Smooth muscle cell (in vitro differentiated cells): ENCODE measurements around the gene SPART. TPM values are rescaled to one million over a fixed set of nuclear protein-coding genes. Genes with fewer than 3 reads are reported as not detected.

Source experiments
- DNase-seq: peaks from one replicate; lab custom pipeline; 2025; ENCODE audit not compliant: unreplicated experiment; lab: John Stamatoyannopoulos, UW
- H2AFZ ChIP-seq: fragments of 200-600 bp; sonication (generic); 2 replicates; pipeline ENCODE4 v1.6.0; 2016; ENCODE audit warnings: antibody characterized with exemption, low read depth, mild to moderate bottlenecking
- H3F3A ChIP-seq: fragments of 200-600 bp; sonication (generic); 2 replicates; pipeline ENCODE4 v1.6.0; 2017; ENCODE audit warnings: antibody characterized with exemption, low read depth
- H3K27ac ChIP-seq: fragments of 200-600 bp; sonication (generic); 2 replicates; pipeline ENCODE4 v1.5.1; 2016; ENCODE audit warnings: low read depth, mild to moderate bottlenecking
- H3K27me3 ChIP-seq: fragments of 200-600 bp; sonication (generic); 2 replicates; pipeline ENCODE4 v1.6.1; 2016; ENCODE audit warnings: low read depth, mild to moderate bottlenecking
- H3K36me3 ChIP-seq: fragments of 200-600 bp; sonication (generic); 2 replicates; pipeline ENCODE4 v1.5.1; 2016; ENCODE audit warnings: low read depth
- H3K4me1 ChIP-seq: fragments of 200-600 bp; sonication (generic); 2 replicates; pipeline ENCODE4 v1.5.1; 2016; ENCODE audit warnings: low read depth
- H3K4me2 ChIP-seq: fragments of 200-600 bp; sonication (generic); 2 replicates; pipeline ENCODE4 v1.6.0; 2016; ENCODE audit warnings: mild to moderate bottlenecking
- H3K4me3 ChIP-seq: fragments of 200-600 bp; sonication (generic); 2 replicates; pipeline ENCODE4 v1.5.1; 2016; ENCODE audit warnings: mild to moderate bottlenecking
- H3K79me2 ChIP-seq: fragments of 200-600 bp; sonication (generic); 2 replicates; pipeline ENCODE4 v1.6.0; 2016; ENCODE audit warnings: low read depth, mild to moderate bottlenecking
- H3K9ac ChIP-seq: fragments of 200-600 bp; sonication (generic); 2 replicates; pipeline ENCODE4 v1.6.0; 2016; ENCODE audit warnings: low read depth
- H3K9me3 ChIP-seq: fragments of 200-600 bp; sonication (generic); replicated peaks from 2 replicates; pipeline ENCODE4 v1.5.1; 2016; ENCODE audit warnings: low read depth
- H4K20me1 ChIP-seq: fragments of 200-600 bp; sonication (generic); 2 replicates; pipeline ENCODE4 v1.6.0; 2016; ENCODE audit warnings: low read depth
- WGBS: methylation state at CpG from one replicate; pipeline ENCODE4 v1.1.7; 2016; ENCODE audit warnings: low lambda C conversion rate; 5-methylcytosine and 5-hydroxymethylcytosine counted together
- polyA plus RNA-seq: library from polyadenylated mRNA; unstranded; fragments of >200 nt; fragmentation: Nextera tagmentation; extraction: Ambion mirVana; gene quantifications from 2 replicates; pipeline ENCODE4 v1.2.1, GENCODE V29; 2016
- total RNA-seq: library from RNA; depleted of rRNA; stranded (reverse); fragments of >200 nt; gene quantifications from 2 replicates; pipeline ENCODE4 v1.2.3, GENCODE V29; 2014
- TF ChIP-seq, protein P1 (sequence below): fragments of 200-600 bp; sonication (generic); IDR thresholded peaks from 2 replicates; pipeline ENCODE4 v1.5.1; 2017; ENCODE audit warnings: borderline replicate concordance, mild to moderate bottlenecking, antibody characterized with exemption; ENCODE audit not compliant: insufficient read depth, poor library complexity, severe bottlenecking

The SPART gene
- total and polyA plus RNA-seq, 2 experiments from 2014 or later: 44.0 to 45.1 TPM

DNA sequence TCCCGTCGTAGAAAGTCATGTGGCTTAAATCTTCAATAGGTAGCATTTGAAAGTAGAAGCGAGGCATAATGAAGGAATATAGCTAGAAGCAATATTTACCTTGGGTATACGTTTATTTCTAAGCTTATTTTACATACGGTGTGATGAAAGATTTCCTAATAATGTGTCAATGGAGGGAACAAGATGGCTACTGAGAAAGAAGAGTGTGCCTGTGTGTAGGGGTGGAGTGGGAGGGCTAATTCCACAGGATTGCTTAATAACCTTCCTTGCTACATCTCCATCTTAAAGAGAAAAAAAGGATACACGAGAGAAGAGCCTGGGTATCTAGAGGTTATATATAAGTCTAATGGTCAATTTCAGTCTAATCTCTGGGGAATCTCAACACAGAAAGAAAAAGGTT is 2.0 kb downstream of the SPART start:
- H3K36me3 ChIP-seq: no peaks in the 10 kb centered on the region
- no peak for DNase-seq

DNA sequence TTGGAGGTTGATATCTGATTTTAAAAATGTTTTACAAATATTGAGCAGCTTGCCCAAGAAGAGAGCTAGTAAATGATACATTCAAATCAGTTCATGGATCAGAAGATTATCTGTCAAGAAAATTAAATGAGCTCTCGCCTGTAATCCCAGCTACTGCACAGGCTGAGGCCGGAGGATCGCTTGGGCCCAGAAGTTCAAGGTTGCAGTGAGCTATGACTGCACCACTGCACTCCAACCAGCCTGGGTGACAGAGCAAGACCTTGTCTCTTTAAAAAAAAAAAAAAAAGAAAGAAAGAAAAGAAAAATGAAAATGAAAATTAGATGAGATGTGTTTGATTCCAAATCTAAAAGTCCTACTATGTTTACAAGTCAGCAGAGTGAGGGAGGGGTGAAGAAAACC is 2.4 kb downstream of the SPART start:
- H3K4me1 ChIP-seq: peaks cover 14% of the 10 kb centered on the region
- peaks cover 66% of the 10 kb centered on the region for H3K79me2 ChIP-seq
- H3K9ac ChIP-seq: no peak overlapping the region
- no peaks in the 10 kb centered on the region for H3K9me3 ChIP-seq
- no peaks in the 10 kb centered on the region for H3K27me3 ChIP-seq
- H4K20me1 ChIP-seq: peaks cover 48% of the 10 kb centered on the region
- TF ChIP-seq, protein P1, sequence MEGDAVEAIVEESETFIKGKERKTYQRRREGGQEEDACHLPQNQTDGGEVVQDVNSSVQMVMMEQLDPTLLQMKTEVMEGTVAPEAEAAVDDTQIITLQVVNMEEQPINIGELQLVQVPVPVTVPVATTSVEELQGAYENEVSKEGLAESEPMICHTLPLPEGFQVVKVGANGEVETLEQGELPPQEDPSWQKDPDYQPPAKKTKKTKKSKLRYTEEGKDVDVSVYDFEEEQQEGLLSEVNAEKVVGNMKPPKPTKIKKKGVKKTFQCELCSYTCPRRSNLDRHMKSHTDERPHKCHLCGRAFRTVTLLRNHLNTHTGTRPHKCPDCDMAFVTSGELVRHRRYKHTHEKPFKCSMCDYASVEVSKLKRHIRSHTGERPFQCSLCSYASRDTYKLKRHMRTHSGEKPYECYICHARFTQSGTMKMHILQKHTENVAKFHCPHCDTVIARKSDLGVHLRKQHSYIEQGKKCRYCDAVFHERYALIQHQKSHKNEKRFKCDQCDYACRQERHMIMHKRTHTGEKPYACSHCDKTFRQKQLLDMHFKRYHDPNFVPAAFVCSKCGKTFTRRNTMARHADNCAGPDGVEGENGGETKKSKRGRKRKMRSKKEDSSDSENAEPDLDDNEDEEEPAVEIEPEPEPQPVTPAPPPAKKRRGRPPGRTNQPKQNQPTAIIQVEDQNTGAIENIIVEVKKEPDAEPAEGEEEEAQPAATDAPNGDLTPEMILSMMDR: no peak
- H2AFZ ChIP-seq: no peak overlapping the region
- H3K36me3 ChIP-seq: no peaks in the 10 kb centered on the region
- H3F3A ChIP-seq: no peaks in the 10 kb centered on the region
- DNase-seq: no peak
- H3K4me2 ChIP-seq: peak overlapping the region; percentile 94
- H3K27ac ChIP-seq: peak overlapping the region; percentile 99
- WGBS: 83% methylated on average over 3 of the region's 3 CpGs
- H3K4me3 ChIP-seq: peak overlapping the region; percentile 71

More for the DNA sequence above, 2.0 kb downstream of the SPART start:
- H3K9ac ChIP-seq: peak overlapping the region; percentile 99
- peaks cover 14% of the 10 kb centered on the region for H3K4me1 ChIP-seq
- H3F3A ChIP-seq: no peaks in the 10 kb centered on the region
- peaks cover 62% of the 10 kb centered on the region for H3K79me2 ChIP-seq
- no peak overlapping the region for H2AFZ ChIP-seq
- peak overlapping the region; percentile 94 for H3K4me2 ChIP-seq
- TF ChIP-seq, protein P1: no peak
- H3K4me3 ChIP-seq: peak overlapping the region; percentile 71
- H3K27me3 ChIP-seq: no peaks in the 10 kb centered on the region
- no peaks in the 10 kb centered on the region for H3K9me3 ChIP-seq
- H3K27ac ChIP-seq: peak overlapping the region; percentile 99
- WGBS: 59% methylated on average over 6 of the region's 6 CpGs
- peaks cover 44% of the 10 kb centered on the region for H4K20me1 ChIP-seq

DNA sequence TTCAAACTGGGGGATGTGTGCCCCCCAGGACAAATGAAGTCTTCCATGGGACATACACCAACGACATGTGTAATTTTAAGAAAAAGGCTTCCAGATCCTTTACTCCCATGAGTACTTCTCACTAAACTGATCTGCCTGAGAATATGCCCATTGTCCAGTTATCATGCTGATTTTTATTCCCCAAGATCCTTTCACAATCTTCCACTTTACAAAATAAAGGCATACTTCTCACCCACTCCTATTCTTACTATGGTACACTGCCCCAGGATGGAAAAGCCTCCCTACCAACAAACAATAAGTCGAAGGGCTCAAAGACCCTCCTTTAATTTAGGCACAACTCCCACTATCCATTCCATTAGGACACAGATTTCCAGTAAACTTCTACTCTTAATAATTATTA is 3.5 kb downstream of the SPART start:
- Histone ChIP-seq H2AFZ (no peak overlapping the region), H3K4me2 (no peak overlapping the region), H3K36me3 (no peaks in the 10 kb centered on the region), H4K20me1 (peaks cover 58% of the 10 kb centered on the region), H3K4me1 (peaks cover 21% of the 10 kb centered on the region), H3K27ac (no peak overlapping the region), H3F3A (no peaks in the 10 kb centered on the region), H3K79me2 (peaks cover 76% of the 10 kb centered on the region), H3K4me3 (no peak overlapping the region), H3K27me3 (no peaks in the 10 kb centered on the region), H3K9ac (no peak overlapping the region), H3K9me3 (no peaks in the 10 kb centered on the region)
- TF ChIP-seq, protein P1: no peak
- no peak for DNase-seq
- 91% methylated on average over 2 of the region's 2 CpGs for WGBS

DNA sequence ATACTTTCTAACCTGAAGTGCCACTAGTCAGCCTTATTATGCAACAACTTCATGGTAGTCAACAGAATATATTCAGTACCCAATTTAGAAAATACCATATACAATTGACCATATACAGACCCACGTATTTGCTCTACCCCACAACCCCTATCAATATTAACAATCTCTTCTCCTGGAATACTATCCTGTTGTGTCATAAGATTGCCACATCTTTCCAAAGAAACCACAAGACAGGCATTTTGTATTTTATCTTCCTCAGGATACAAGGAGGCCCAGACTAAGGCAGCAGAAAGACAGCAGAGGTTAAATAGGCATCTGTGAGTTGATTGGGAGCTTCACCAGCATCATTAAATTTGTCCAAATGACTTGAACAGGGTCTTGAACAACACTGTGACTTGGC is 4.5 kb downstream of the SPART start:
- no peak for DNase-seq
- Histone ChIP-seq H3K79me2 (peaks cover 86% of the 10 kb centered on the region), H3K4me3 (no peak overlapping the region), H3F3A (no peaks in the 10 kb centered on the region), H3K9ac (no peak overlapping the region), H3K27ac (peak overlapping the region; percentile 4), H3K9me3 (no peaks in the 10 kb centered on the region), H3K4me1 (peaks cover 21% of the 10 kb centered on the region), H4K20me1 (peaks cover 68% of the 10 kb centered on the region), H3K4me2 (peak overlapping the region; percentile 2), H3K27me3 (no peaks in the 10 kb centered on the region), H2AFZ (no peak overlapping the region), H3K36me3 (no peaks in the 10 kb centered on the region)
- 38% methylated on average over 1 of the region's 1 CpG for WGBS
- TF ChIP-seq, protein P1: no peak
